Type B pancreatic cell (in vitro differentiated cells): ENCODE measurements around the gene CHD3. TPM values are rescaled to one million over a fixed set of nuclear protein-coding genes. Genes with fewer than 3 reads are reported as not detected.

ENCODE experiments used
- DNase-seq: peaks from one replicate; pipeline ENCODE4 v3.0.0; 2021; ENCODE audit warnings: mixed read lengths; ENCODE audit not compliant: unreplicated experiment; ENCODE audit errors: extremely low spot score
- H3K27ac Mint-ChIP-seq: 2 replicates; pipeline ENCODE4 v1.8.0; 2021; ENCODE audit warnings: mild to moderate bottlenecking, mixed read lengths
- H3K27me3 Mint-ChIP-seq: 2 replicates; pipeline ENCODE4 v1.8.0; 2021; ENCODE audit warnings: mixed read lengths
- H3K36me3 Mint-ChIP-seq: 2 replicates; pipeline ENCODE4 v1.8.0; 2021; ENCODE audit warnings: mixed read lengths
- H3K4me1 Mint-ChIP-seq: one replicate; pipeline ENCODE4 v1.8.0; 2021; ENCODE audit warnings: mixed read lengths; ENCODE audit not compliant: unreplicated experiment
- H3K4me3 Mint-ChIP-seq: 2 replicates; pipeline ENCODE4 v1.8.0; 2021; ENCODE audit warnings: mild to moderate bottlenecking, mixed read lengths
- H3K9me3 Mint-ChIP-seq: 2 replicates; pipeline ENCODE4 v1.8.0; 2021; ENCODE audit warnings: mixed read lengths
- CTCF ChIP-seq: fragments of 200-600 bp; sonication (generic); conservative IDR thresholded peaks from 2 replicates; pipeline ENCODE4 v1.5.0; 2021; ENCODE audit warnings: antibody characterized with exemption, mild to moderate bottlenecking
- total RNA-seq: library from RNA; stranded (reverse); gene quantifications from 2 replicates; pipeline ENCODE4 v1.2.1, GENCODE V29; 2021; ENCODE audit warnings: low replicate concordance

The CHD3 gene
- total RNA-seq, 1 donor from 2014 or later = 172 TPM

- H3K9me3 Mint-ChIP-seq = no peaks in the 10 kb centered on the region
- H3K36me3 Mint-ChIP-seq = peaks cover 18% of the 10 kb centered on the region
- H3K27ac Mint-ChIP-seq = peak overlapping the region; percentile 97
- H3K4me3 Mint-ChIP-seq = peak overlapping the region; percentile 100
- peak; percentile 32 for TF ChIP-seq CTCF
- DNase-seq = no peak
- peaks cover 12% of the 10 kb centered on the region for H3K27me3 Mint-ChIP-seq
- H3K4me1 Mint-ChIP-seq = peaks cover 33% of the 10 kb centered on the region
Observed at GRCh38 chr17:7932949-7933348, 44.4 kb downstream of the CHD3 start.

GRCh38 chr17:7935859-7936258 lies 47.3 kb downstream of the CHD3 start:
- Mint-ChIP-seq H3K27me3 (peaks cover 2% of the 10 kb centered on the region), H3K36me3 (peaks cover 29% of the 10 kb centered on the region), H3K4me3 (no peak overlapping the region), H3K9me3 (no peaks in the 10 kb centered on the region), H3K4me1 (peaks cover 22% of the 10 kb centered on the region), H3K27ac (no peak overlapping the region)
- TF ChIP-seq CTCF = no peak
- DNase-seq = no peak

GRCh38 chr17:7940034-7940433 lies 51.4 kb downstream of the CHD3 start:
- H3K27ac Mint-ChIP-seq = no peak overlapping the region
- H3K4me3 Mint-ChIP-seq = no peak overlapping the region
- no peaks in the 10 kb centered on the region for H3K4me1 Mint-ChIP-seq
- H3K36me3 Mint-ChIP-seq = peaks cover 30% of the 10 kb centered on the region
- no peaks in the 10 kb centered on the region for H3K27me3 Mint-ChIP-seq
- TF ChIP-seq CTCF = no peak
- DNase-seq = no peak
- no peaks in the 10 kb centered on the region for H3K9me3 Mint-ChIP-seq

- no peaks in the 10 kb centered on the region for H3K4me1 Mint-ChIP-seq
- peaks cover 29% of the 10 kb centered on the region for H3K36me3 Mint-ChIP-seq
- no peak overlapping the region for H3K27ac Mint-ChIP-seq
- H3K27me3 Mint-ChIP-seq = no peaks in the 10 kb centered on the region
- H3K4me3 Mint-ChIP-seq = no peak overlapping the region
- no peak for DNase-seq
- H3K9me3 Mint-ChIP-seq = no peaks in the 10 kb centered on the region
- no peak for TF ChIP-seq CTCF
Observed at GRCh38 chr17:7940743-7941142, 52.2 kb downstream of the CHD3 start.

- Mint-ChIP-seq H3K27ac (no peak overlapping the region), H3K9me3 (no peaks in the 10 kb centered on the region), H3K4me3 (no peak overlapping the region), H3K4me1 (no peaks in the 10 kb centered on the region), H3K27me3 (no peaks in the 10 kb centered on the region), H3K36me3 (peaks cover 29% of the 10 kb centered on the region)
- no peak for TF ChIP-seq CTCF
- DNase-seq = no peak
Observed at GRCh38 chr17:7943291-7943690, 54.7 kb downstream of the CHD3 start.

- H3K4me1 Mint-ChIP-seq = no peaks in the 10 kb centered on the region
- no peaks in the 10 kb centered on the region for H3K9me3 Mint-ChIP-seq
- no peaks in the 10 kb centered on the region for H3K27me3 Mint-ChIP-seq
- H3K27ac Mint-ChIP-seq = no peak overlapping the region
- TF ChIP-seq CTCF = no peak
- H3K36me3 Mint-ChIP-seq = peaks cover 33% of the 10 kb centered on the region
- no peak for DNase-seq
- no peak overlapping the region for H3K4me3 Mint-ChIP-seq
Observed at GRCh38 chr17:7944326-7944725, 55.7 kb downstream of the CHD3 start.
